Measurements from ENCODE around the gene RFC5. TPM values are rescaled to one million over a fixed set of nuclear protein-coding genes. Genes with fewer than 3 reads are reported as not detected.

Gene RFC5
- total RNA-seq, 1 donor from 2014 or later = 75.8 TPM

GRCh38 chr12:118061011-118061872 is 44.7 kb downstream of the RFC5 start, which contains the start of gene WSB2:
Gene WSB2, minus strand, starts transcription at chr12:118061179. Its CDS starts 131 bp downstream, at chr12:118061048.
- Histone ChIP-seq H4K20me1 (ENCODE audit: low read depth) (peaks cover 12% of the 10 kb centered on the region), H3K4me1 (peaks cover 17% of the 10 kb centered on the region), H3K79me2 (ENCODE audit: low read depth) (peaks cover 52% of the 10 kb centered on the region), H3F3A (ENCODE audit: low read depth) (peaks cover 55% of the 10 kb centered on the region), H3K4me2 (peak within 1 kb of the TSS; percentile 90), H3K4me3 (peak within 1 kb of the TSS; percentile 81), H3K27ac (peak within 1 kb of the TSS; percentile 8), H3K36me3 (no peaks in the 10 kb centered on the region), H3K9ac (peak within 1 kb of the TSS; percentile 22), H3K9me3 (ENCODE audit: low read depth) (no peaks in the 10 kb centered on the region), H3K27me3 (no peaks in the 10 kb centered on the region), H2AFZ (replicated peaks) (peak within 1 kb of the TSS; percentile 20)
- no peak for TF ChIP-seq EZH2phosphoT487 (IDR thresholded peaks at IDR 0.05)
- TF ChIP-seq CTCF (IDR thresholded peaks at IDR 0.05) = no peak
- Mint-ChIP-seq H3K27me3 (ENCODE audit: insufficient read depth, low read depth) (peaks cover 3% of the 10 kb centered on the region), H3K9me3 (no peaks in the 10 kb centered on the region), H3K4me1 (peaks cover 29% of the 10 kb centered on the region), H3K36me3 (peaks cover 5% of the 10 kb centered on the region), H3K4me3 (peak within 1 kb of the TSS; percentile 90), H3K27ac (peak within 1 kb of the TSS; percentile 74)
- peak; percentile 64 for DNase-seq (ENCODE audit: low spot score)

GRCh38 chr12:118061873-118062843 is 45.7 kb downstream of the RFC5 start:
- Histone ChIP-seq H3K9me3 (ENCODE audit: low read depth) (no peaks in the 10 kb centered on the region), H3K79me2 (ENCODE audit: low read depth) (peaks cover 47% of the 10 kb centered on the region), H3K9ac (peak overlapping the region; percentile 22), H3F3A (ENCODE audit: low read depth) (peaks cover 55% of the 10 kb centered on the region), H3K27me3 (no peaks in the 10 kb centered on the region), H4K20me1 (ENCODE audit: low read depth) (peaks cover 12% of the 10 kb centered on the region), H3K4me2 (peak overlapping the region; percentile 88), H3K4me3 (peak overlapping the region; percentile 81), H3K4me1 (peaks cover 17% of the 10 kb centered on the region), H3K27ac (no peak overlapping the region), H3K36me3 (no peaks in the 10 kb centered on the region), H2AFZ (replicated peaks) (peak overlapping the region; percentile 20)
- no peak for TF ChIP-seq CTCF (IDR thresholded peaks at IDR 0.05)
- peak; percentile 33 for TF ChIP-seq EZH2phosphoT487 (IDR thresholded peaks at IDR 0.05)
- TF ChIP-seq EZH2 (IDR thresholded peaks at IDR 0.05) = no peak
- peak overlapping the region; percentile 88 for H3K4me3 Mint-ChIP-seq
- peak overlapping the region; percentile 48 for H3K27ac Mint-ChIP-seq
- peaks cover 8% of the 10 kb centered on the region for H3K36me3 Mint-ChIP-seq
- peaks cover 3% of the 10 kb centered on the region for H3K27me3 Mint-ChIP-seq (ENCODE audit: insufficient read depth, low read depth)
- peak; percentile 70 for DNase-seq (ENCODE audit: low spot score)
- peaks cover 29% of the 10 kb centered on the region for H3K4me1 Mint-ChIP-seq
- H3K9me3 Mint-ChIP-seq = no peaks in the 10 kb centered on the region

DNA sequence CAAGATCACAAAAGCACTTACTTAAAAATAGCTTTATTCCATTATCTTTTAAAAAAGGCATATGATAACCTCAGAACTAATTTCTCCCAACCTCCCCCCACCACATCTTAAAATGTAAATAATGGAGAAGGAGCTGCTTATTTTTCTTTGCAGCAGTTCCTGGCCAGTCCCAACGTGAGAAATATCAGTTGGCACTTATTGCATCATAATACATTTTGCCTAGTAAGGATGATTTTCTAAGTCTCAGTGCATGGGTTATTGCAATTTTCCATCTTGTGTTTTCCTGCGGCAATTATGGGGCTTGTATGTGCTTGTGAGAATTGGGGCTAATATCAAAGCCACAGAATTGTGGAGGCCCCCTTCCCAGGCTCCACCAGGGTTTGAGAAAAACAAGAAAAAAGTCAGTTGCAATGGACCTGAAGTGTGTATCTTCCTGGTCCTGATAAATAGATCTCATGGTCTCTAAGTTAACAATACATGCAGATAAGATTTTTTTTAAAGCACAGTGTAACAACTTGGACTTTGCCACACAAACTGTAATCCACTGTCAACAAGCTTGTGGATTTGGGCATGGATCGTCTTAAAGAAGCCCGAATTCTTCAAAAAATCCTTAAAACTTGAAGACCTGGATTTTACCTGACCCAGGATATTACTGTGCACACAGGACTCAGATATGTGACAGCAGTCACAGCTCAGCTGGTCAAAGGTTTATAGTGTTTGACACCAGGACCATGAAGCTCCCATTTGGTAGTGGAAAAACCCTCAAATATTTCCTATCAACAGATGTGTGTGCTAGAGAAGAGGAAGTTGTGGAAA is 47.3 kb downstream of the RFC5 start:
- Mint-ChIP-seq H3K4me1 (peaks cover 29% of the 10 kb centered on the region), H3K36me3 (peaks cover 8% of the 10 kb centered on the region), H3K9me3 (no peaks in the 10 kb centered on the region), H3K27ac (no peak overlapping the region), H3K27me3 (ENCODE audit: insufficient read depth, low read depth) (peaks cover 3% of the 10 kb centered on the region), H3K4me3 (peak overlapping the region; percentile 78)
- H2AFZ ChIP-seq (replicated peaks) = no peak overlapping the region
- TF ChIP-seq CTCF (IDR thresholded peaks at IDR 0.05) (no peak), EZH2phosphoT487 (IDR thresholded peaks at IDR 0.05) (no peak), EZH2 (IDR thresholded peaks at IDR 0.05) (no peak)
- no peak overlapping the region for H3K4me3 ChIP-seq
- H3K4me1 ChIP-seq = peaks cover 17% of the 10 kb centered on the region
- H4K20me1 ChIP-seq (ENCODE audit: low read depth) = peaks cover 12% of the 10 kb centered on the region
- peaks cover 55% of the 10 kb centered on the region for H3F3A ChIP-seq (ENCODE audit: low read depth)
- no peaks in the 10 kb centered on the region for H3K9me3 ChIP-seq (ENCODE audit: low read depth)
- no peak for DNase-seq (ENCODE audit: low spot score)
- no peaks in the 10 kb centered on the region for H3K27me3 ChIP-seq
- H3K4me2 ChIP-seq = peak overlapping the region; percentile 1
- peaks cover 37% of the 10 kb centered on the region for H3K79me2 ChIP-seq (ENCODE audit: low read depth)
- no peaks in the 10 kb centered on the region for H3K36me3 ChIP-seq
- no peak overlapping the region for H3K27ac ChIP-seq
- no peak overlapping the region for H3K9ac ChIP-seq

All from neural progenitor cell (in vitro differentiated cells).